GM20000 (cell line): Measurements from ENCODE around the gene NNT.

ENCODE experiments used
- DNase-seq: peaks from one replicate; pipeline ENCODE4 v3.0.0; 2012; ENCODE audit warnings: low spot score
- TF ChIP-seq, protein P1 (sequence below): IDR thresholded peaks from 2 replicates; pipeline ENCODE4 v1.5.1; 2012; ENCODE audit warnings: mild to moderate bottlenecking, control low read depth; ENCODE audit errors: extremely low read depth, missing control alignments

The NNT gene

DNA sequence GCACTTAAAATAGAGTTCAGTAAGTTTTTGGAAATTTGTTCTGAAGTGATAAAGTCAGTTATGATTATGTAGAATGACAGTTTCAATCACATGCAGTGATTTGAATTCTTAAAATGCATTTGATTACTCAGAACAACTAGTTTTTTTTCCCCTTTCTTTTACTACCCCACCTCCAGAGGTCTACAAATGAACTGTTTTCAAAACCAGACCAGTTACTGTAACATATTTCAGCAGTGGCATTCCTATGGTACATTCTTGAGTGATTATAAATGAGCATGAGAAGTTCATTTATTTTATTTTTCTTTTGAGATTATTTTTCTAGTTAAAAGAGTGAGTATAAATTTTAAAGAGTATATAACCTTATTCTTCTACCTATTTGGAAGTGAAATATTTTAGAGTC, 71.6 kb downstream of the NNT start:
- DNase-seq = no peak
- TF ChIP-seq, protein P1, sequence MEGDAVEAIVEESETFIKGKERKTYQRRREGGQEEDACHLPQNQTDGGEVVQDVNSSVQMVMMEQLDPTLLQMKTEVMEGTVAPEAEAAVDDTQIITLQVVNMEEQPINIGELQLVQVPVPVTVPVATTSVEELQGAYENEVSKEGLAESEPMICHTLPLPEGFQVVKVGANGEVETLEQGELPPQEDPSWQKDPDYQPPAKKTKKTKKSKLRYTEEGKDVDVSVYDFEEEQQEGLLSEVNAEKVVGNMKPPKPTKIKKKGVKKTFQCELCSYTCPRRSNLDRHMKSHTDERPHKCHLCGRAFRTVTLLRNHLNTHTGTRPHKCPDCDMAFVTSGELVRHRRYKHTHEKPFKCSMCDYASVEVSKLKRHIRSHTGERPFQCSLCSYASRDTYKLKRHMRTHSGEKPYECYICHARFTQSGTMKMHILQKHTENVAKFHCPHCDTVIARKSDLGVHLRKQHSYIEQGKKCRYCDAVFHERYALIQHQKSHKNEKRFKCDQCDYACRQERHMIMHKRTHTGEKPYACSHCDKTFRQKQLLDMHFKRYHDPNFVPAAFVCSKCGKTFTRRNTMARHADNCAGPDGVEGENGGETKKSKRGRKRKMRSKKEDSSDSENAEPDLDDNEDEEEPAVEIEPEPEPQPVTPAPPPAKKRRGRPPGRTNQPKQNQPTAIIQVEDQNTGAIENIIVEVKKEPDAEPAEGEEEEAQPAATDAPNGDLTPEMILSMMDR = no peak

DNA sequence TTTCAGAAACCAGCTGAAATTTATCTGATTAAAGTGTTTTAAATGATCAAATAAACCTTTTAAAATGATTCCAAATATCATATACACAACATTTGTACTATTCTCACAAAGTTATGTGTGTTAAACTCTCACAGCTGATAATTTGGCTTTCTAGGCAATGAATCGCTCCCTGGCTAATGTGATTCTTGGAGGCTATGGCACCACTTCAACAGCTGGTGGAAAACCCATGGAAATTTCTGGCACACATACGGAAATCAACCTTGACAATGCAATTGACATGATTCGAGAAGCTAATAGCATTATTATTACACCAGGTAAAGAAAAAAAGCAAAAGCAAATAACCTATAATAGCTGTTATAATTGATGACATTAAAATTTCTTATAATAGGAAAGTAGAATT, 72.4 kb downstream of the NNT start:
- TF ChIP-seq, protein P1 = no peak

GRCh38 chr5:43676083-43676840, 73.3 kb downstream of the NNT start:
- DNase-seq = no peak
- TF ChIP-seq, protein P1 = no peak

More for the DNA sequence above, 72.4 kb downstream of the NNT start:
- no peak for DNase-seq

DNA sequence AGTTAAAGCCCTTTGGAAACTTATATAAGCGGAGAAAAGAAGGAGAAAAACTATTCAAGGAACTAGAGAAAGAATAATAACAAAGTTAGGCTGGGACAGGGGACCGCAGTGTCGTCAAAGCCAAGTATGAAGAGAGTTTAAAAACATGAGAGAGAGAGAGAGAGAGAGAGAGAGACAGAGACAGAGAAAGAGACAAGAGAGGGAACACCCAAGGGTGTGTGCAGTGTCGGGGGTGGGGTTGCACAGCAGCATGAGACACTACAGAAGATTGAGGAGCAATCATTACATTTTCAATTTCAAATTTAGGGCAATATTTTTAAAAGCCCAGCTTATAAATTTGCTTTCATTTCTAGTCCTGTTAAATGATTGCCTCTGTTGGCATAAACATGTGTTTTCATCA, 74.3 kb downstream of the NNT start:
- TF ChIP-seq, protein P1 = no peak
- DNase-seq = no peak

- DNase-seq = no peak
- TF ChIP-seq, protein P1 = no peak
Observed at GRCh38 chr5:43679214-43679613, 76.2 kb downstream of the NNT start.

- TF ChIP-seq, protein P1 = no peak
- DNase-seq = no peak
Observed at GRCh38 chr5:43680286-43680685, 77.3 kb downstream of the NNT start.

DNA sequence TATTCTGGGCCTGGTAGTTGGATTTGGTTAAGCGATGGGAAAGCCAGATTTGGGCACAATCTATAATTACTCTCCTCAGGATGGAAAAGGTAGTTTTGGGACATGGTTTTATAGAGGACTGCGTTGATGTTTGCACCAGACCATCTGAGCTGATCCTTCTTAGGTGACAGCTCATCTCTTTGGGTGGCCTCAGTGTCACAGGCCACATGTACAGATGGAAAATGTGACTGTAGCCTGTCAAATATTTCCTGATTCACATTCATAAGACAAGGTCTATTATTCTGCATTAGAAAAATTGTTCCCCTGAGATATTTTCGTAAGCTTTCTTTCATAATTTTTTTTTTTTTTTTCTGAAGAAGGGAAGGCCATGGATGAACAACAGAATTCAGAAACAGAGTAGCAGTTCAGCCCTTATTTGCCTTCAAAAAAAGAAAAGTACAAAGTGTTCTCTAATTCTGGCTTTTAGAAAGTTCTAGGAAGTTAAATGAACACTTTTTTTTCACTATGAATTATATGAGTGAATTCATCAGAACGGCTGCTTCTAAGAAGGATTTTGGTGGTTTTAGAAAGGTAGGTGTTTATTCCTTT, 81.0 kb downstream of the NNT start:
- DNase-seq = no peak
- TF ChIP-seq, protein P1 = no peak
